H1 (cell line): Measurements from ENCODE around the gene CDH6. TPM values are rescaled to one million over a fixed set of nuclear protein-coding genes. Genes with fewer than 3 reads are reported as not detected.

Source experiments
- CTCF ChIA-PET: fragments of 300-600 bp; sonication (Branson Sonifier 250); formaldehyde crosslinking; loops from one replicate; lab custom pipeline; 2021; ENCODE audit not compliant: partially characterized antibody; lab: Charles Lee
- POLR2A ChIA-PET: fragments of 300-600 bp; sonication (Branson Sonifier 250); formaldehyde crosslinking; loops from one replicate; lab custom pipeline; 2021; ENCODE audit warnings: inconsistent platforms; ENCODE audit not compliant: partially characterized antibody; lab: Charles Lee
- DNase-seq, 2 experiments: peaks; one replicate each; pipeline versions ENCODE4 v3.0.0 to v3.0.0-alpha.2; 2010 to 2022; ENCODE audit warnings: low spot score in 2 of 2, low read depth in 1 of 2, mixed read lengths in 1 of 2
- FAIRE-seq: peaks from 2 replicates; lab custom pipeline; 2011; peaks lifted over from hg19 to GRCh38; lab: Jason Lieb, UNC
- H2AFZ ChIP-seq: 2 replicates; pipeline ENCODE4 v1.8.1; 2012; ENCODE audit warnings: low read length, inconsistent platforms
- H2AK5ac ChIP-seq: 2 replicates; pipeline ENCODE4 v1.6.1; 2013; ENCODE audit warnings: low read depth, low read length
- H2BK120ac ChIP-seq: replicated peaks from 2 replicates; pipeline ENCODE3; 2013; ENCODE audit warnings: low read depth, low read length, inconsistent platforms
- H2BK12ac ChIP-seq: 2 replicates; pipeline ENCODE4 v1.6.1; 2013; ENCODE audit warnings: low read depth, low read length
- H2BK15ac ChIP-seq: 2 replicates; pipeline ENCODE4 v1.6.1; 2013; ENCODE audit warnings: low read length
- H2BK20ac ChIP-seq: 2 replicates; pipeline ENCODE4 v1.6.1; 2013; ENCODE audit warnings: low read length
- H2BK5ac ChIP-seq: 2 replicates; pipeline ENCODE4 v1.6.1; 2013; ENCODE audit warnings: low read depth, low read length
- H3K14ac ChIP-seq: 2 replicates; pipeline ENCODE4 v1.6.1; 2013; ENCODE audit warnings: inconsistent platforms; ENCODE audit not compliant: insufficient read length
- H3K18ac ChIP-seq: 2 replicates; pipeline ENCODE4 v1.6.1; 2013; ENCODE audit warnings: low read length; ENCODE audit errors: extremely low read depth
- H3K23ac ChIP-seq: 2 replicates; pipeline ENCODE4 v1.6.1; 2013; ENCODE audit warnings: inconsistent platforms; ENCODE audit not compliant: insufficient read length
- H3K23me2 ChIP-seq: 2 replicates; pipeline ENCODE4 v1.6.1; 2013; ENCODE audit warnings: low read depth, low read length
- H3K27ac ChIP-seq: 2 replicates; pipeline ENCODE4 v1.6.1; 2011; ENCODE audit warnings: low read depth, low read length, inconsistent platforms
- H3K27me3 ChIP-seq, 4 experiments: replicated peaks in 1 of 4; 1 replicate in 1 of 4; 2 replicates in 3 of 4; pipeline versions ENCODE4 v1.6.1 to v1.8.1; 2011 to 2013; ENCODE audit warnings: low read length in 3 of 4, mild to moderate bottlenecking in 3 of 4, inconsistent platforms in 2 of 4, mixed read lengths in 2 of 4, moderate library complexity in 1 of 4; ENCODE audit not compliant: control insufficient read depth in 3 of 4, insufficient read depth in 3 of 4; ENCODE audit errors: extremely low read depth in 1 of 4
- H3K36me3 ChIP-seq, 4 experiments: 2 replicates each; pipeline versions ENCODE4 v1.6.1 to v1.8.1; 2011 to 2013; ENCODE audit warnings: mild to moderate bottlenecking in 4 of 4, low read length in 3 of 4, moderate library complexity in 2 of 4, control low read depth in 1 of 4, inconsistent platforms in 1 of 4; ENCODE audit not compliant: insufficient read depth in 4 of 4, control insufficient read depth in 2 of 4
- H3K4ac ChIP-seq: replicated peaks from 2 replicates; pipeline ENCODE3; 2013; ENCODE audit warnings: low read length, low read depth, mixed read lengths, inconsistent platforms; ENCODE audit not compliant: insufficient read length
- H3K4me1 ChIP-seq, 4 experiments: replicated peaks in 1 of 4; 1 replicate in 1 of 4; 2 replicates in 3 of 4; pipeline versions ENCODE4 v1.6.1 to v1.8.1; 2011 to 2013; ENCODE audit warnings: low read length in 3 of 4, inconsistent platforms in 2 of 4, mixed read lengths in 1 of 4; ENCODE audit not compliant: insufficient read depth in 4 of 4, control insufficient read depth in 3 of 4
- H3K4me2 ChIP-seq, 2 experiments: 2 replicates each; pipeline versions ENCODE4 v1.6.1 to v1.8.1; 2011 to 2013; ENCODE audit warnings: low read depth in 2 of 2, low read length in 2 of 2, control low read depth in 1 of 2, inconsistent platforms in 1 of 2, mild to moderate bottlenecking in 1 of 2; ENCODE audit not compliant: insufficient read depth in 1 of 2
- H3K4me3 ChIP-seq, 4 experiments: fragments of 200-600, 300-600 bp in 1 of 4; sonication (generic), shearing (Covaris generic), sonication (Bioruptor Twin) in 1 of 4; 2 replicates each; pipeline versions ENCODE4 v1.5.1 to v1.8.1; 2011 to 2016; ENCODE audit warnings: low read length in 4 of 4, low read depth in 3 of 4, control low read depth in 2 of 4, inconsistent platforms in 2 of 4, mild to moderate bottlenecking in 2 of 4, mixed read lengths in 1 of 4, moderate library complexity in 1 of 4; ENCODE audit not compliant: insufficient read depth in 2 of 4; ENCODE audit errors: extremely low read depth in 1 of 4
- H3K56ac ChIP-seq: replicated peaks from 2 replicates; pipeline ENCODE3; 2013; ENCODE audit warnings: low read depth, mild to moderate bottlenecking, mixed read lengths, low read length, inconsistent platforms; ENCODE audit not compliant: insufficient read length
- H3K79me1 ChIP-seq: 2 replicates; pipeline ENCODE4 v1.6.1; 2013; ENCODE audit warnings: low read depth, low read length, control low read depth
- H3K79me2 ChIP-seq, 2 experiments: 2 replicates each; pipeline versions ENCODE4 v1.6.1 to v1.8.1; 2012 to 2013; ENCODE audit warnings: low read length in 2 of 2, mild to moderate bottlenecking in 2 of 2, inconsistent platforms in 1 of 2; ENCODE audit not compliant: insufficient read depth in 2 of 2, control insufficient read depth in 1 of 2
- H3K9ac ChIP-seq, 4 experiments: replicated peaks in 1 of 4; 1 replicate in 1 of 4; 2 replicates in 3 of 4; pipeline versions ENCODE4 v1.6.1 to v1.8.1; 2011 to 2013; ENCODE audit warnings: low read depth in 3 of 4, low read length in 3 of 4, control low read depth in 2 of 4, mild to moderate bottlenecking in 2 of 4, moderate library complexity in 2 of 4, inconsistent platforms in 1 of 4; ENCODE audit errors: extremely low read depth in 1 of 4
- H3K9me3 ChIP-seq, 2 experiments: 2 replicates each; pipeline versions ENCODE4 v1.6.1 to v1.8.1; 2012 to 2013; ENCODE audit warnings: mild to moderate bottlenecking in 2 of 2, moderate library complexity in 2 of 2, control low read depth in 1 of 2, inconsistent platforms in 1 of 2, low read depth in 1 of 2, low read length in 1 of 2, mixed read lengths in 1 of 2; ENCODE audit not compliant: insufficient read depth in 2 of 2
- H4K20me1 ChIP-seq, 2 experiments: replicated peaks in 1 of 2; 2 replicates each; pipeline versions ENCODE3 to v1.8.1; 2011 to 2013; ENCODE audit warnings: inconsistent platforms in 2 of 2, low read length in 2 of 2, mild to moderate bottlenecking in 1 of 2; ENCODE audit not compliant: insufficient read depth in 2 of 2, control insufficient read depth in 1 of 2
- H4K5ac ChIP-seq: 2 replicates; pipeline ENCODE4 v1.6.1; 2013; ENCODE audit warnings: low read length, low read depth, mixed read lengths, inconsistent platforms; ENCODE audit not compliant: insufficient read length
- H4K8ac ChIP-seq: 2 replicates; pipeline ENCODE4 v1.8.0; 2013; ENCODE audit warnings: mild to moderate bottlenecking, moderate library complexity, low read length, inconsistent platforms; ENCODE audit not compliant: insufficient read depth; ENCODE audit errors: extremely low read depth
- H4K91ac ChIP-seq: replicated peaks from 2 replicates; pipeline ENCODE3; 2013; ENCODE audit warnings: low read length, mixed read lengths, inconsistent platforms; ENCODE audit not compliant: insufficient read length
- ASH2L ChIP-seq: fragments of 200-600, 300-600 bp; sonication (generic); IDR thresholded peaks from one replicate; pipeline ENCODE4 v1.7.1; 2017; ENCODE audit warnings: low read length
- GTF2F1 ChIP-seq: IDR thresholded peaks from 2 replicates; pipeline ENCODE4 v1.6.1; 2012; ENCODE audit warnings: low read depth, low read length, improper control_type of control experiment, borderline replicate concordance
- HDAC6 ChIP-seq: IDR thresholded peaks from one replicate; pipeline ENCODE4 v1.7.1; 2012; ENCODE audit warnings: low read depth, mild to moderate bottlenecking, inconsistent platforms, low read length, moderate library complexity
- JUN ChIP-seq: IDR thresholded peaks from 2 replicates; pipeline ENCODE4 v1.6.1; 2011; ENCODE audit warnings: low read depth, mild to moderate bottlenecking, improper control_type of control experiment, low read length
- JUND ChIP-seq: IDR thresholded peaks from 2 replicates; pipeline ENCODE4 v1.6.1; 2011; ENCODE audit warnings: mild to moderate bottlenecking, improper control_type of control experiment, low read length
- POU5F1 ChIP-seq: IDR thresholded peaks from 2 replicates; pipeline ENCODE4 v1.6.1; 2011; ENCODE audit warnings: low read depth, mild to moderate bottlenecking, low read length, moderate library complexity
- RXRA ChIP-seq: IDR thresholded peaks from 2 replicates; pipeline ENCODE4 v1.6.1; 2011; ENCODE audit warnings: low read depth, mild to moderate bottlenecking, low read length, moderate library complexity; ENCODE audit not compliant: insufficient read depth
- TAF7 ChIP-seq: optimal IDR thresholded peaks from 2 replicates; pipeline ENCODE3; 2011; ENCODE audit warnings: low read depth, mild to moderate bottlenecking, inconsistent platforms, low read length, moderate library complexity, borderline replicate concordance
- USF2 ChIP-seq: IDR thresholded peaks from 2 replicates; pipeline ENCODE4 v1.6.1; 2011; ENCODE audit warnings: low read length, improper control_type of control experiment
- WGBS, 2 experiments: shearing (Covaris generic) in 1 of 2; methylation state at CpG; one replicate each; pipeline versions ENCODE4 v1.1.6 to v1.1.7; 2013 to 2015; ENCODE audit warnings: low lambda C conversion rate in 2 of 2, mixed read lengths in 2 of 2, inconsistent platforms in 1 of 2, low coverage in 1 of 2, missing lambda C conversion rate in 1 of 2; ENCODE audit not compliant: insufficient replicate concordance in 2 of 2, insufficient coverage in 1 of 2, insufficient read length in 1 of 2; ENCODE audit errors: extremely low coverage in 1 of 2, missing lambda C conversion rate in 1 of 2; 5-methylcytosine and 5-hydroxymethylcytosine counted together
- polyA plus RNA-seq, 7 experiments: library from polyadenylated mRNA; depleted of rRNA in 3 of 7; stranded (reverse) in 5 of 7; unstranded in 2 of 7; fragments of >200 nt in 5 of 7; fragments of 200-250 nt in 2 of 7; gene quantifications; 1 replicate in 5 of 7; 2 replicates in 1 of 7; 4 replicates in 1 of 7; pipeline versions ENCODE4 v1.2.1 to v1.2.3, GENCODE V29; 2011 to 2013; ENCODE audit warnings: missing spikeins in 2 of 7, mixed read lengths in 2 of 7
- total RNA-seq: library from RNA; stranded (reverse); fragmentation: NEBNext Ultra II Directional; extraction: Animal tissue kit (Norgen Biotek cat#: 25700); gene quantifications from 2 replicates; pipeline ENCODE4 v1.2.1, GENCODE V29; 2021
- TF ChIP-seq, protein P1 (sequence below), 3 experiments: IDR thresholded peaks; 1 replicate in 2 of 3; 2 replicates in 1 of 3; pipeline versions ENCODE4 v1.5.1 to v1.6.1; 2011; ENCODE audit warnings: low read length in 3 of 3, mild to moderate bottlenecking in 3 of 3, inconsistent platforms in 2 of 3, low read depth in 1 of 3, moderate library complexity in 1 of 3; ENCODE audit not compliant: insufficient read depth in 1 of 3; ENCODE audit errors: control extremely low read depth in 1 of 3

CDH6 gene
- total and polyA plus RNA-seq, 2 of the 8 experiments (the other 6 are each of a cell fraction or from before 2014, with no cell fraction given), result 1.4 to 1.9 TPM

- FAIRE-seq (no peak), DNase-seq (no peak)
- WGBS, 2 experiments, result 86% methylated on average over 1 of the region's 1 CpG; no CpG with 5 or more reads in 1 of the 2 experiments
- Histone ChIP-seq H3K18ac (no peak overlapping the region), H3K23me2 (no peaks in the 10 kb centered on the region; the same call in 1 of the 2 replicates), H2AFZ (no peak overlapping the region), H3K9ac (no peak overlapping the region), H3K14ac (no peak overlapping the region), H3K79me1 (no peaks in the 10 kb centered on the region), H4K5ac (no peak overlapping the region), H3K4me1 (peaks cover 0 to 1% (median under 1%) of the 10 kb centered on the region in 4 experiments; a peak in 3 of 7 replicates), H2BK20ac (no peak overlapping the region), H3K4ac (no peak overlapping the region), H3K56ac (no peak overlapping the region), H3K27ac (no peak overlapping the region), H3K23ac (no peak overlapping the region), H2AK5ac (no peak overlapping the region), H4K20me1 (no peaks in the 10 kb centered on the region), H3K36me3 (no peaks in the 10 kb centered on the region), H3K4me2 (no peak overlapping the region), H3K27me3 (no peaks in the 10 kb centered on the region), H3K79me2 (no peaks in the 10 kb centered on the region), H3K4me3 (no peak overlapping the region), H2BK120ac (no peak overlapping the region), H2BK12ac (no peak overlapping the region), H2BK5ac (no peak overlapping the region), H4K8ac (no peak overlapping the region), H4K91ac (no peak overlapping the region), H3K9me3 (no peaks in the 10 kb centered on the region), H2BK15ac (no peak overlapping the region)
- ChIA-PET CTCF (interaction anchor here (2.3 kb wide), 1 partner anchor 27 kb away, joined by 10 read pairs; no protein-coding TSS in a partner anchor), POLR2A (no interaction called here)
- no peak for TF ChIP-seq POU5F1
- no peak for TF ChIP-seq TAF7
- TF ChIP-seq, protein P1, sequence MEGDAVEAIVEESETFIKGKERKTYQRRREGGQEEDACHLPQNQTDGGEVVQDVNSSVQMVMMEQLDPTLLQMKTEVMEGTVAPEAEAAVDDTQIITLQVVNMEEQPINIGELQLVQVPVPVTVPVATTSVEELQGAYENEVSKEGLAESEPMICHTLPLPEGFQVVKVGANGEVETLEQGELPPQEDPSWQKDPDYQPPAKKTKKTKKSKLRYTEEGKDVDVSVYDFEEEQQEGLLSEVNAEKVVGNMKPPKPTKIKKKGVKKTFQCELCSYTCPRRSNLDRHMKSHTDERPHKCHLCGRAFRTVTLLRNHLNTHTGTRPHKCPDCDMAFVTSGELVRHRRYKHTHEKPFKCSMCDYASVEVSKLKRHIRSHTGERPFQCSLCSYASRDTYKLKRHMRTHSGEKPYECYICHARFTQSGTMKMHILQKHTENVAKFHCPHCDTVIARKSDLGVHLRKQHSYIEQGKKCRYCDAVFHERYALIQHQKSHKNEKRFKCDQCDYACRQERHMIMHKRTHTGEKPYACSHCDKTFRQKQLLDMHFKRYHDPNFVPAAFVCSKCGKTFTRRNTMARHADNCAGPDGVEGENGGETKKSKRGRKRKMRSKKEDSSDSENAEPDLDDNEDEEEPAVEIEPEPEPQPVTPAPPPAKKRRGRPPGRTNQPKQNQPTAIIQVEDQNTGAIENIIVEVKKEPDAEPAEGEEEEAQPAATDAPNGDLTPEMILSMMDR (IDR thresholded peaks at IDR 0.05; ENCODE audit: control extremely low read depth in 1 of 3, insufficient read depth in 1 of 3, low read depth in 1 of 3, low read length in 3 of 3), result no peak
- TF ChIP-seq JUND, result no peak
- no peak for TF ChIP-seq RXRA
- TF ChIP-seq ASH2L, result no peak
- no peak for TF ChIP-seq JUN
- TF ChIP-seq USF2, result no peak
- no peak for TF ChIP-seq HDAC6
- TF ChIP-seq GTF2F1, result no peak
These were observed 34.8 kb upstream of the CDH6 start for GRCh38 chr5:31158686-31159085.
